HG03060 (cell line): ENCODE measurements around the gene ERAP2.

Experiments used
- ATAC-seq: cut with Tn5 transposase; IDR thresholded peaks from one replicate; pipeline ENCODE4 v1.9.1; 2021; ENCODE audit warnings: low read depth, moderate number of reproducible peaks; ENCODE audit not compliant: unreplicated experiment

The ERAP2 gene

GRCh38 chr5:96952974-96953730, 76.9 kb downstream of the ERAP2 start:
- ATAC-seq, result no peak

GRCh38 chr5:96957254-96958049, 81.2 kb downstream of the ERAP2 start:
- peak; percentile 26 for ATAC-seq

- no peak for ATAC-seq
Measured at GRCh38 chr5:96958977-96959376, 82.7 kb downstream of the ERAP2 start.

GRCh38 chr5:96961053-96961452, 84.8 kb downstream of the ERAP2 start:
- peak; percentile 45 for ATAC-seq

GRCh38 chr5:96962540-96962991, 86.3 kb downstream of the ERAP2 start:
- no peak for ATAC-seq

DNA sequence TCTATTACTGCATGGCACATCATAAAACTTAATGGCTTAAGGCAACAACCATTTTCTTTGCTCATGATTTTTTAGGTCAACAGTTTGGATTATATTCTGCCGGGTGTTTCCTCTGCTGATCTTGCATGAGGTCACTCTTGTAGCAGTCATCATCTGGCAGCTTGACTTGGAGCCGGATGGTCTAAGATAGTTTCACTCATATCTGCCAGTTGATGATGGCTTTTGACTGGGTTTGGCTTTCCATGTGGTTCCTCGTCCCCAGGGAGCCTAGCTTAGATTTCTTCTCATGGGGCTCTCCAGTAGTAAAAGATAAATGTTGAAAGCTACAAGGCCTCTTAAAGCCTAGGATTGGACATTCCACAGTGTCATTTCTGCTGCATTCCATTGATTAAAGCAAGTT, 87.0 kb downstream of the ERAP2 start:
- ATAC-seq, result peak; percentile 32

DNA sequence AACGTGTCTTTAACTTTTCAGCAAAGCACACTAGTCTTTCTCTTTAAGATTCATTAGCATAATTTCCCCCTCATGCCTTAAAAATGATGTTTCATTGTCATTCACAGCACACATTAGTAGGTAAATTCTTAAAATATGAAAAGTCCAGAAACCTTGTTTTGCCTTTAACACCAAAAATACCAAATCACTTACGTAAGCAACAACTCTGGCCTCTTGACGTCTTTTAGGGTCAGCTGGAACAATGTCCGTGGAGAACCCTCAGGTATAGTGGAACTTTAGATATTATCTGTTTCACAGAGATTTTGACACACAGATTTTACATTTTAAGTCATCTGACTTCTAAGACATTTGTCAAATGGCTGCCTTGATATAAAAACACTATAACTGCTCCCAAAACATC, 90.5 kb downstream of the ERAP2 start:
- no peak for ATAC-seq

DNA sequence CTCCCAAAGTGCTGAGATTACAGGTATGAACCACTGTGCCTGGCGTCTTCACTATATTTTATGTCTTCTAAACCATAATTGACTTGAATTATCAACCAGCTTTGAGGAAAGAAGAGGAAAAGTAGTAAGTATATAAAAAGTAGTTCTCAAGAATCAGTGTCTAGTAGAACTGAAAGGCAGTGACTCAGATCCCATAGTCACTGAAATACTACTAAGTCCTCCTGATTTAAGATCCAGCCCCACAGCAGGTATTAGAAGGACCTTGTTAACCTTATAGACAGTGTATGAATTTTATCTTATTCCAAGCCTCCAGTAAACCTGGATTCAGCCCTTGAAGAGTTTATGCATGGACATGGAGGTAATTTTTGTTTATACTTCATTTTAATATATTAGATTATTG, 91.1 kb downstream of the ERAP2 start:
- no peak for ATAC-seq

- ATAC-seq, result no peak
Measured at GRCh38 chr5:96968074-96968473, 91.8 kb downstream of the ERAP2 start.

DNA sequence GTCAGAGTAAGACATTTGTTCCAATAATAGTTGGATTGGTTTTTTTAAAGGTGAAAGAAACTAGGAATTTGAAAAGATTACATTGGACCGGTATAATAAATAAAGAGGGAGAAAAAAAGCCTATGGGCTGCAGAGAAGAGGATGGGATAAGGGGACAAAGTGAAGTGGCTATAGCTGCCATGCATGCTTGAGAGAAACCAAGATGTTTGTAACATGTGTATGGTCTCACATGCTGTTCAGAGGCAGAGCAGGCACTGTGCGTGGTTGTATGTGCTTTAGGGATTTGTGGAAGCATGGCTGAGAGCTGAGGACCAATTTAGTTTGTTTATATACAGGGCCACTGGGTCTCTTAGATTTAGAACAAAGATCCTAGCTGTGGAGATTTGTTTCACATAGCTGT, 92.3 kb downstream of the ERAP2 start:
- no peak for ATAC-seq
